ENCODE measurements around the gene SERINC5. TPM values are rescaled to one million over a fixed set of nuclear protein-coding genes. Genes with fewer than 3 reads are reported as not detected.
A peak's percentile ranks its signal among the peaks of the same experiment; 100 is the strongest.
"Not testable (repeated sequence)": the region's sequence is repeated elsewhere in the genome, so short reads cannot be mapped to it uniquely, and the experiment has no call there.

SERINC5 gene
- total and polyA plus RNA-seq, 2 of the 4 experiments (the other 2 are of a cell fraction) = 5.0 to 8.1 TPM

DNA sequence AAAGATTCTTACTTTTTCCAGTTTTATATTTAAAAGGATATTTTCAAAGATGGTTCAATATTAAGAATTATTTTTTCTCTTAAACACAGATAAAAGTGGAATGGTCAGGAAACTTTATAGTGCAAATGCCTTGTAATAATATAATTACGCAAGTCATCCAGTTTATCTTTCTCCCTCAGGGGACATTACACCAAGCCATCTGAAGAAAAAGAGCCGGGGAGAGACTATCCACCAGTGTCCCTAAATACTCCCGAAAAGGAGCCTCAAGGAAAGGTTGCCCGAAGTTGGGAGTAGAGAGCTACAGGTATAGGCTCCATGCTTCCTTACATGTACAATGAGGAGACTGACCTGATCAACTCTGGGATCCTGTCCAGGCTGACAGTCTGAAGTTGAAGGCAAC lies 101.1 kb downstream of the SERINC5 start:
- Histone ChIP-seq H3K36me3 (ENCODE audit: control insufficient read depth, insufficient read depth, low read length) (peaks cover 2% of the 10 kb centered on the region), H3K18ac (ENCODE audit: low read depth, low read length) (no peak overlapping the region), H3K23ac (ENCODE audit: low read depth, low read length) (no peak overlapping the region), H2BK120ac (ENCODE audit: low read depth, low read length) (no peak overlapping the region), H3K4me1 (ENCODE audit: control insufficient read depth, insufficient read depth, low read length) (peaks cover 3% of the 10 kb centered on the region; the same call in 1 of the 2 replicates), H2AK9ac (replicated peaks; ENCODE audit: low read depth, low read length, poor library complexity) (no peak overlapping the region), H2BK5ac (ENCODE audit: low read depth, low read length, poor library complexity, severe bottlenecking) (no peak overlapping the region), H3K27me3 (ENCODE audit: control insufficient read depth, insufficient read depth, low read length) (no peaks in the 10 kb centered on the region), H3K4ac (ENCODE audit: low read depth, low read length) (no peak overlapping the region), H2AFZ (replicated peaks; ENCODE audit: low read length, poor library complexity) (no peak overlapping the region), H3K4me3 (ENCODE audit: insufficient read depth, low read depth, low read length) (no peak overlapping the region), H3K4me2 (ENCODE audit: low read depth, low read length) (no peak overlapping the region), H3K9ac (ENCODE audit: low read depth, low read length) (no peak overlapping the region), H4K8ac (ENCODE audit: low read depth in 2 of 2, low read length in 2 of 2) (no peak overlapping the region), H3K9me3 (ENCODE audit: control insufficient read depth, insufficient read depth, low read length) (no peaks in the 10 kb centered on the region), H3K14ac (replicated peaks; ENCODE audit: low read depth, low read length) (no peak overlapping the region), H3K9me1 (ENCODE audit: insufficient read depth, low read length) (peaks cover 7% of the 10 kb centered on the region), H2BK20ac (ENCODE audit: low read depth, low read length) (no peak overlapping the region), H4K5ac (ENCODE audit: low read depth, low read length) (no peak overlapping the region), H3K56ac (ENCODE audit: extremely low read depth, insufficient read depth, low read length) (no peak overlapping the region), H3K79me1 (ENCODE audit: low read depth in 1 of 2, low read length in 2 of 2) (no peaks in the 10 kb centered on the region), H3K27ac (ENCODE audit: insufficient read depth, low read length) (no peak overlapping the region), H2BK15ac (ENCODE audit: low read depth, low read length) (no peak overlapping the region), H4K20me1 (ENCODE audit: insufficient read depth, low read length) (no peaks in the 10 kb centered on the region), H4K91ac (ENCODE audit: insufficient read depth, low read depth, low read length) (no peak overlapping the region), H2AK5ac (ENCODE audit: low read depth, low read length) (no peak overlapping the region)
- ATAC-seq (ENCODE audit: low read depth) (no peak), DNase-seq (no peak)
- TF ChIP-seq POLR2A (IDR thresholded peaks at IDR 0.05; ENCODE audit: low read depth, low read length) (no peak), NFE2L2 (IDR thresholded peaks at IDR 0.05; ENCODE audit: low read depth, low read length) (peak; percentile 20; the same call in 1 of the 2 replicates)
- no TSS peak for BruUV-seq (replicated peaks)
- ChIA-PET CTCF (no interaction called here), POLR2A (ENCODE audit: unreplicated experiment) (no interaction called here)
- no CpG with 5 or more reads among the region's 4 CpGs for WGBS, 2 experiments (ENCODE audit: extremely low coverage in 2 of 2, insufficient read length in 1 of 2)
- in situ Hi-C loops (cut with MboI; ENCODE audit: low sequenced_read_pairs) (no loop called here), intact Hi-C loops (cut with micrococcal nuclease) (no loop called here), dilution Hi-C loops (cut with HindIII; ENCODE audit: low sequenced_read_pairs, unreplicated experiment) (no loop called here)

DNA sequence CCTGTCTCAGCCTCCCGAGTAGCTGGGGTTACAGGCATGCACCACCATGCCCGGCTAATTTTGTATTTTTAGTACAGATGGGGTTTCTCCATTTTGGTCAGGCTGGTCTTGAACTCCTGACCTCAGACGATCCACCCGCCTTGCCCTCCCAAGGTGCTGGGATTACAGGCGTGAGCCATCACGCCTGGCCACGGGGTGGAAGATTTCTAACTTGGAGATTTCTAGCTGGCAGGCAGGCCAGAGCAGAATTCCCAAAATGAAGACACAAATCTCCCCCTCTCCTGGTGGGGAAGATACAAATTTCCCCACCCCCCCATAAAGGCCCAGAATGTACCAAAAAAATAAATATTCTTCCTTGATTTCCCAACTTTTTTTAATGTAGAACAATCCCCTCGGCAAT lies 101.6 kb downstream of the SERINC5 start:
- H4K20me1 ChIP-seq (ENCODE audit: insufficient read depth, low read length); H3K36me3 ChIP-seq (ENCODE audit: control insufficient read depth, insufficient read depth, low read length); H3K18ac ChIP-seq (ENCODE audit: low read depth, low read length); CTCF ChIA-PET; H3K27ac ChIP-seq (ENCODE audit: insufficient read depth, low read length); H3K4ac ChIP-seq (ENCODE audit: low read depth, low read length); dilution Hi-C loops (cut with HindIII; ENCODE audit: low sequenced_read_pairs, unreplicated experiment); in situ Hi-C loops (cut with MboI; ENCODE audit: low sequenced_read_pairs); DNase-seq; H3K14ac ChIP-seq (replicated peaks; ENCODE audit: low read depth, low read length); H4K5ac ChIP-seq (ENCODE audit: low read depth, low read length); H2AK5ac ChIP-seq (ENCODE audit: low read depth, low read length); H4K91ac ChIP-seq (ENCODE audit: insufficient read depth, low read depth, low read length); POLR2A ChIA-PET (ENCODE audit: unreplicated experiment); H2BK15ac ChIP-seq (ENCODE audit: low read depth, low read length); H3K4me2 ChIP-seq (ENCODE audit: low read depth, low read length); H2AFZ ChIP-seq (replicated peaks; ENCODE audit: low read length, poor library complexity); intact Hi-C loops (cut with micrococcal nuclease); H2BK5ac ChIP-seq (ENCODE audit: low read depth, low read length, poor library complexity, severe bottlenecking); H4K8ac ChIP-seq (ENCODE audit: low read depth in 2 of 2, low read length in 2 of 2); H3K9me3 ChIP-seq (ENCODE audit: control insufficient read depth, insufficient read depth, low read length); BruUV-seq (replicated peaks); H3K56ac ChIP-seq (ENCODE audit: extremely low read depth, insufficient read depth, low read length); H3K9ac ChIP-seq (ENCODE audit: low read depth, low read length); H3K9me1 ChIP-seq (ENCODE audit: insufficient read depth, low read length); H3K23ac ChIP-seq (ENCODE audit: low read depth, low read length); H2BK20ac ChIP-seq (ENCODE audit: low read depth, low read length); ATAC-seq (ENCODE audit: low read depth); H3K4me3 ChIP-seq (ENCODE audit: insufficient read depth, low read depth, low read length); H3K4me1 ChIP-seq (ENCODE audit: control insufficient read depth, insufficient read depth, low read length); H2BK120ac ChIP-seq (ENCODE audit: low read depth, low read length); H3K79me1 ChIP-seq (ENCODE audit: low read depth in 1 of 2, low read length in 2 of 2); H2AK9ac ChIP-seq (replicated peaks; ENCODE audit: low read depth, low read length, poor library complexity); H3K27me3 ChIP-seq (ENCODE audit: control insufficient read depth, insufficient read depth, low read length): not testable (repeated sequence)
- 80% methylated on average over 2 of the region's 8 CpGs; no CpG with 5 or more reads in 1 of the 2 experiments for WGBS, 2 experiments (ENCODE audit: extremely low coverage in 2 of 2, insufficient read length in 1 of 2)
